H9 (cell line): ENCODE results near the gene SUPT6H. TPM values are rescaled to one million over a fixed set of nuclear protein-coding genes. Genes with fewer than 3 reads are reported as not detected.

Experiments
- DNase-seq: peaks from one replicate; pipeline ENCODE4 v3.0.0-alpha.2; 2017
- H2AFZ ChIP-seq: one replicate; pipeline ENCODE4 v1.6.1; 2013; ENCODE audit warnings: mild to moderate bottlenecking, low read length, control low read depth, moderate library complexity
- H2AK5ac ChIP-seq: 2 replicates; pipeline ENCODE4 v1.6.1; 2013; ENCODE audit warnings: low read length, control low read depth, mixed read lengths; ENCODE audit not compliant: insufficient read length
- H2BK120ac ChIP-seq: one replicate; pipeline ENCODE4 v1.6.1; 2013; ENCODE audit warnings: low read depth, mild to moderate bottlenecking, low read length, control low read depth, inconsistent platforms; ENCODE audit not compliant: poor library complexity, severe bottlenecking
- H2BK12ac ChIP-seq: 2 replicates; pipeline ENCODE4 v1.6.1; 2013; ENCODE audit warnings: low read length, control low read depth, mixed read lengths, low read depth; ENCODE audit not compliant: insufficient read length
- H2BK15ac ChIP-seq: 2 replicates; pipeline ENCODE4 v1.6.1; 2013; ENCODE audit warnings: low read depth, low read length, control low read depth
- H2BK20ac ChIP-seq: one replicate; pipeline ENCODE4 v1.6.1; 2013; ENCODE audit warnings: low read depth, mild to moderate bottlenecking, low read length, control low read depth, inconsistent platforms; ENCODE audit not compliant: poor library complexity, severe bottlenecking
- H2BK5ac ChIP-seq: 2 replicates; pipeline ENCODE4 v1.6.1; 2013; ENCODE audit warnings: low read length, control low read depth, mixed read lengths; ENCODE audit not compliant: insufficient read length
- H3K14ac ChIP-seq: 2 replicates; pipeline ENCODE4 v1.6.1; 2013; ENCODE audit warnings: low read length, control low read depth; ENCODE audit not compliant: insufficient read depth
- H3K18ac ChIP-seq: 2 replicates; pipeline ENCODE4 v1.6.1; 2013; ENCODE audit warnings: low read depth, mild to moderate bottlenecking, mixed read lengths, low read length, control low read depth; ENCODE audit not compliant: insufficient read length
- H3K23ac ChIP-seq: 2 replicates; pipeline ENCODE4 v1.6.1; 2013; ENCODE audit warnings: low read length, control low read depth, mixed read lengths, low read depth; ENCODE audit not compliant: insufficient read length
- H3K23me2 ChIP-seq: 2 replicates; pipeline ENCODE4 v1.6.1; 2013; ENCODE audit warnings: low read depth, mild to moderate bottlenecking, mixed read lengths, low read length, control low read depth; ENCODE audit not compliant: insufficient read length, poor library complexity, severe bottlenecking
- H3K27ac ChIP-seq: 2 replicates; pipeline ENCODE4 v1.5.1; 2013; ENCODE audit warnings: low read length, control low read depth, mixed read lengths, low read depth; ENCODE audit not compliant: insufficient read length
- H3K27me3 ChIP-seq: 2 replicates; pipeline ENCODE4 v1.6.1; 2013; ENCODE audit warnings: low read length, control low read depth, inconsistent platforms; ENCODE audit not compliant: insufficient read depth
- H3K4ac ChIP-seq: 2 replicates; pipeline ENCODE4 v1.6.1; 2013; ENCODE audit warnings: low read depth, mild to moderate bottlenecking, control low read depth, inconsistent platforms, low read length, moderate library complexity
- H3K4me1 ChIP-seq: 2 replicates; pipeline ENCODE4 v1.6.1; 2013; ENCODE audit warnings: low read length, control low read depth, inconsistent platforms; ENCODE audit not compliant: insufficient read depth
- H3K4me2 ChIP-seq: 2 replicates; pipeline ENCODE4 v1.6.1; 2013; ENCODE audit warnings: low read length, control low read depth, mixed read lengths; ENCODE audit not compliant: insufficient read length, insufficient read depth
- H3K56ac ChIP-seq: 2 replicates; pipeline ENCODE4 v1.6.1; 2013; ENCODE audit warnings: low read depth, mild to moderate bottlenecking, mixed read lengths, low read length, control low read depth; ENCODE audit not compliant: insufficient read length
- H3K79me1 ChIP-seq: 2 replicates; pipeline ENCODE4 v1.6.1; 2013; ENCODE audit warnings: low read depth, mild to moderate bottlenecking, moderate library complexity, low read length, control low read depth, inconsistent platforms; ENCODE audit not compliant: insufficient read depth, poor library complexity, severe bottlenecking
- H3K79me2 ChIP-seq: 2 replicates; pipeline ENCODE4 v1.6.1; 2013; ENCODE audit warnings: low read length, control low read depth, inconsistent platforms; ENCODE audit not compliant: insufficient read depth
- H3K9ac ChIP-seq: 2 replicates; pipeline ENCODE4 v1.6.1; 2013; ENCODE audit warnings: low read length, control low read depth, mixed read lengths; ENCODE audit not compliant: insufficient read length; ENCODE audit errors: extremely low read depth
- H3K9me3 ChIP-seq: one replicate; pipeline ENCODE4 v1.6.1; 2013; ENCODE audit warnings: low read depth, low read length, inconsistent platforms; ENCODE audit not compliant: control insufficient read depth
- H3T11ph ChIP-seq: one replicate; pipeline ENCODE4 v1.6.1; 2013; ENCODE audit warnings: mild to moderate bottlenecking, low read length, control low read depth, inconsistent platforms
- H4K20me1 ChIP-seq: one replicate; pipeline ENCODE4 v1.6.1; 2013; ENCODE audit not compliant: control insufficient read depth, insufficient read length, insufficient read depth
- H4K5ac ChIP-seq: 2 replicates; pipeline ENCODE4 v1.6.1; 2013; ENCODE audit warnings: low read depth, mild to moderate bottlenecking, mixed read lengths, low read length, control low read depth; ENCODE audit not compliant: insufficient read length
- H4K8ac ChIP-seq: replicated peaks from 2 replicates; pipeline ENCODE4 v1.6.1; 2013; ENCODE audit warnings: low read length, control low read depth, mixed read lengths, low read depth; ENCODE audit not compliant: insufficient read length
- H4K91ac ChIP-seq: 2 replicates; pipeline ENCODE4 v1.6.1; 2013; ENCODE audit warnings: low read depth, mild to moderate bottlenecking, moderate library complexity, mixed read lengths, low read length, control low read depth; ENCODE audit not compliant: insufficient read length
- H3K27ac Mint-ChIP-seq, 3 experiments: 2 replicates in 2 of 3; 3 replicates in 1 of 3; pipeline ENCODE4 v1.8.0; 2020 to 2021; ENCODE audit warnings: mixed read lengths in 3 of 3, mild to moderate bottlenecking in 1 of 3, moderate library complexity in 1 of 3
- H3K27me3 Mint-ChIP-seq: 2 replicates; pipeline ENCODE4 v1.8.0; 2021; ENCODE audit warnings: low read depth, mild to moderate bottlenecking, moderate library complexity, mixed read lengths
- H3K36me3 Mint-ChIP-seq, 3 experiments: 2 replicates in 2 of 3; 3 replicates in 1 of 3; pipeline ENCODE4 v1.8.0; 2020 to 2021; ENCODE audit warnings: low read depth in 3 of 3, mixed read lengths in 3 of 3; ENCODE audit not compliant: insufficient read depth in 1 of 3
- H3K4me1 Mint-ChIP-seq, 2 experiments: 2 replicates each; pipeline ENCODE4 v1.8.0; 2020; ENCODE audit warnings: mixed read lengths in 2 of 2
- H3K4me3 Mint-ChIP-seq, 2 experiments: 2 replicates in 1 of 2; 3 replicates in 1 of 2; pipeline ENCODE4 v1.8.0; 2020 to 2021; ENCODE audit warnings: mild to moderate bottlenecking in 2 of 2, mixed read lengths in 2 of 2, moderate library complexity in 1 of 2
- H3K9me3 Mint-ChIP-seq, 2 experiments: 2 replicates in 1 of 2; 3 replicates in 1 of 2; pipeline ENCODE4 v1.8.0; 2020; ENCODE audit warnings: mild to moderate bottlenecking in 2 of 2, mixed read lengths in 2 of 2, moderate library complexity in 1 of 2
- CTCF ChIP-seq: fragments of 200-600 bp; sonication (generic); conservative IDR thresholded peaks from 3 replicates; pipeline ENCODE4 v1.8.0; 2021; ENCODE audit warnings: antibody characterized with exemption, mild to moderate bottlenecking
- WGBS: extraction: QIAGEN DNeasy Blood & Tissue Kit; methylation state at CpG from one replicate; pipeline ENCODE4 v1.1.7; 2013; ENCODE audit warnings: missing lambda C conversion rate, low lambda C conversion rate, mixed read lengths; ENCODE audit not compliant: insufficient read length; ENCODE audit errors: extremely low coverage; 5-methylcytosine and 5-hydroxymethylcytosine counted together
- total RNA-seq: library from RNA; stranded (reverse); gene quantifications from 2 replicates; pipeline ENCODE4 v1.2.1, GENCODE V29; 2021

The SUPT6H gene
- total RNA-seq, 1 experiment from 2014 or later: 85.8 TPM

GRCh38 chr17:28729950-28730330 is 67.9 kb downstream of the SUPT6H start:
- Histone ChIP-seq H3K14ac (no peak overlapping the region), H3K9ac (no peak overlapping the region), H3K4me2 (no peak overlapping the region), H3K18ac (no peak overlapping the region), H4K8ac (no peak overlapping the region), H3K4ac (no peak overlapping the region), H2BK15ac (no peak overlapping the region), H3K27me3 (no peaks in the 10 kb centered on the region), H2BK120ac (no peak overlapping the region), H3K56ac (no peak overlapping the region), H3K9me3 (no peaks in the 10 kb centered on the region), H3K27ac (no peak overlapping the region), H3K23ac (no peak overlapping the region), H3K79me2 (no peaks in the 10 kb centered on the region), H3T11ph (no peak overlapping the region), H3K79me1 (no peaks in the 10 kb centered on the region), H2BK20ac (no peak overlapping the region), H4K91ac (no peak overlapping the region), H4K20me1 (no peaks in the 10 kb centered on the region), H3K4me1 (no peaks in the 10 kb centered on the region), H2BK12ac (no peak overlapping the region), H4K5ac (no peak overlapping the region), H2AFZ (no peak overlapping the region), H2BK5ac (no peak overlapping the region), H2AK5ac (no peak overlapping the region), H3K23me2 (peaks cover 20% of the 10 kb centered on the region)
- Mint-ChIP-seq H3K4me3 (peak overlapping the region in 1 of 2 experiments; percentile 21; a peak in 1 of 5 replicates), H3K27ac (peak overlapping the region; percentile 22 to 56 (median 52); a peak in 4 of 7 replicates), H3K9me3 (no peaks in the 10 kb centered on the region; a peak in 2 of 5 replicates), H3K27me3 (no peaks in the 10 kb centered on the region; the same call in 1 of the 2 replicates), H3K36me3 (peaks cover 0 to 11% (median 11%) of the 10 kb centered on the region in 3 experiments; a peak in 5 of 7 replicates), H3K4me1 (peaks cover 6 to 9% of the 10 kb centered on the region in 2 experiments)
- no peak for DNase-seq
- no peak for TF ChIP-seq CTCF
- WGBS: 100% methylated on average over 2 of the region's 11 CpGs
